ENCODE results near the gene CTNNA3. TPM values are rescaled to one million over a fixed set of nuclear protein-coding genes. Genes with fewer than 3 reads are reported as not detected.
A peak's percentile ranks its signal among the peaks of the same experiment; 100 is the strongest.
"Not testable (repeated sequence)": the region's sequence is repeated elsewhere in the genome, so short reads cannot be mapped to it uniquely, and the experiment has no call there.

CTNNA3 gene
- total RNA-seq, 6 experiments from 2014 or later, result 0.19 to 3.6 (median 1.2) TPM

DNA sequence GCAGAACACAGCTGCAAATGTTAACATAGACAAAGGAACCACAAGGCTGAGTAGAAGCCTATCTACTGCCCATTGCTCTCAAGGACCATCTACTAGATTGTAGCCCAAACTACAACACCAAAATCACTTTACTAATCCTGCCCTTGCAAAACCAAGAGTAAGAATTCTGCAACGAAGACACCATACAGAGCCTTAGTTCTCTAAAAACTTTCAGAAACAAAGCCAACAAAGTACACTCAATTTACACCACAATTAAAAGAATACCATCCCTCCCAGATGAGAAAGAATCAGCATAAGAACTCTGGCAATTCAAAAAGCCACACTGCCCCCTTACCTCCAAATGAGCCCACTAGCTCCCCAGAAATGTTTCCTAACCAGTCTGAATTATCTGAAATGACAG lies 294.3 kb downstream of the CTNNA3 start:
- ATAC-seq (no peak), DNase-seq (no peak)
- intact Hi-C loops (cut with DNase I), result no loop called here
- H3K4me3 ChIP-seq, result no peak overlapping the region
- no peak for TF ChIP-seq POLR2A (IDR thresholded peaks at IDR 0.05)
- TF ChIP-seq, protein P1, sequence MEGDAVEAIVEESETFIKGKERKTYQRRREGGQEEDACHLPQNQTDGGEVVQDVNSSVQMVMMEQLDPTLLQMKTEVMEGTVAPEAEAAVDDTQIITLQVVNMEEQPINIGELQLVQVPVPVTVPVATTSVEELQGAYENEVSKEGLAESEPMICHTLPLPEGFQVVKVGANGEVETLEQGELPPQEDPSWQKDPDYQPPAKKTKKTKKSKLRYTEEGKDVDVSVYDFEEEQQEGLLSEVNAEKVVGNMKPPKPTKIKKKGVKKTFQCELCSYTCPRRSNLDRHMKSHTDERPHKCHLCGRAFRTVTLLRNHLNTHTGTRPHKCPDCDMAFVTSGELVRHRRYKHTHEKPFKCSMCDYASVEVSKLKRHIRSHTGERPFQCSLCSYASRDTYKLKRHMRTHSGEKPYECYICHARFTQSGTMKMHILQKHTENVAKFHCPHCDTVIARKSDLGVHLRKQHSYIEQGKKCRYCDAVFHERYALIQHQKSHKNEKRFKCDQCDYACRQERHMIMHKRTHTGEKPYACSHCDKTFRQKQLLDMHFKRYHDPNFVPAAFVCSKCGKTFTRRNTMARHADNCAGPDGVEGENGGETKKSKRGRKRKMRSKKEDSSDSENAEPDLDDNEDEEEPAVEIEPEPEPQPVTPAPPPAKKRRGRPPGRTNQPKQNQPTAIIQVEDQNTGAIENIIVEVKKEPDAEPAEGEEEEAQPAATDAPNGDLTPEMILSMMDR (IDR thresholded peaks at IDR 0.05), result no peak
- H3K36me3 ChIP-seq, result no peaks in the 10 kb centered on the region
- no peaks in the 10 kb centered on the region for H3K9me3 ChIP-seq
- no peak overlapping the region for H3K27ac ChIP-seq
- H3K4me1 ChIP-seq, result no peaks in the 10 kb centered on the region
- no peaks in the 10 kb centered on the region for H3K27me3 ChIP-seq
- 10% methylated on average over 1 of the region's 1 CpG for WGBS (ENCODE audit: insufficient coverage, low coverage, low lambda C conversion rate, missing lambda C conversion rate)

DNA sequence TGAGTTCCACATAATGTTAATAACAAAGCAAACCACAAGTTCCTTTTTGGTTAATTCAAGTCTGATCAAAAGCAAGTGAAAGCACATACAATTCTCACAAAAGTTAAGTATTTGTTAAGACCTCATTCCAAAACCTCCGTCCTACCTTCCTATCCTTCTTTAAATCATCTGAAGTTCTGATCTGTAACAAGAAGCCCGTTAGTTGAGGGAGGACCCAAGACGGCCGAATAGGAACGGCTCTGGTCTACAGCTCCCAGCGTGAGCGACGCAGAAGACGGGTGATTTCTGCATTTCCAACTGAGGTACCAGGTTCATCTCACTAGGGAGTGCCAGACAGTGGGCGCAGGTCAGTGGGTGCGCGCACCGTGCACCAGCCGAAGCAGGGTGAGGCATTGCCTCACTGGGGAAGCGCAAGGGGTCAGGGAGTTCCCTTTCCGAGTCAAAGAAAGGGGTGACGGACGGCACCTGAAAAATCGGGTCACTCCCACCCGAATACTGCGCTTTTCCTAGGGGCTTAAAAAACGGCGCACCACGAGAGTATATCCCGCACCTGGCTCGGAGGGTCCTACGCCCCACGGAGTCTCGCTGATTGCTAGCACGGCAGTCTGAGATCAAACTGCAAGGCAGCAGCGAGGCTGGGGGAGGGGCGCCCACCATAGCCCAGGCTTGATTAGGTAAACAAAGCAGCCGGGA lies 309.0 kb downstream of the CTNNA3 start:
- H3K27ac ChIP-seq; ATAC-seq; H3K36me3 ChIP-seq; intact Hi-C loops (cut with DNase I); H3K27me3 ChIP-seq; DNase-seq; H3K9me3 ChIP-seq; H3K4me1 ChIP-seq: not testable (repeated sequence)
- peak overlapping the region in 2 of 3 donors; percentile 25 to 38 for H3K4me3 ChIP-seq
- 13% methylated on average over 25 of the region's 33 CpGs for WGBS (ENCODE audit: insufficient coverage, low coverage, low lambda C conversion rate, missing lambda C conversion rate)

DNA sequence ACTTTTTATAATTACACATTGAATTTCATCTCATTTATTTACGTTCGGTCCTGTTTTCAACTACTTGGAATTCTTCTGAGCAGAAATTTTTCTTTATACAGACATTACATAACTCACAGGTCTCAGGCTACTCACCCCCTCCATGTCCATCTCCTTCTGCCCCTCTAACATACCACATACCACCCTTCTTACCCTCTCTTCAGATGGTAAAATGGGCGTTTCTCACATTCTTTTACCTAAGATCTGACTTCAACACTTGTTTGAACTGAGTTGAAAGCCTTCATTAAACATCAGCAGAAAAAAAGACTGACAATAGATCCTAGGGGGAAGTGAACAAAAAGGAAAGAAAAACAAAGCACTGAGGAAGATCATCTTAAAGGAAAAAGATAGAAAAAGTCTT lies 309.7 kb downstream of the CTNNA3 start:
- TF ChIP-seq POLR2A (IDR thresholded peaks at IDR 0.05), result no peak
- DNase-seq (no peak), ATAC-seq (no peak)

DNA sequence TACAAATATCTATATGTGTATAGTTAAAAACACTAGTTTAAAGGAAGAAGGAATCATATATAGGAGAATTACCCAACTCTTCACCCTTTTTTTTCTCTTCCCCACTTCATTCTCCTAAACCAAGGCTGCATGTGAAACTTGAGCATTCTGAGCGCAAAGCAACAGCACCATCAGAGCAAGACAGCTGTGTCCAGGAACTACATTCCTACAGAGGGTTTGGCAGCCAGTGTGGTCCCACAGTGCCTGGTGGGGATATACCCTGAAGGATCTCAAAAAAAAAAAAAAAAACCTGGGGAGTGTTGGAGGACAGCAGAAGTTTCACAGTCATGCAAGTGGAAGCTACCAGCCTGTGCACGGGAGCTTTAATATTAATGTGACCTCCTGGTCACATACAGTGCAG lies 310.4 kb downstream of the CTNNA3 start:
- intact Hi-C loops (cut with DNase I), result no loop called here

More for the DNA sequence above, 309.7 kb downstream of the CTNNA3 start:
- 82% methylated on average over 3 of the region's 3 CpGs for WGBS (ENCODE audit: insufficient coverage, low coverage, low lambda C conversion rate, missing lambda C conversion rate)
- intact Hi-C loops (cut with DNase I), result no loop called here
- H3K9me3 ChIP-seq, result no peaks in the 10 kb centered on the region
- no peaks in the 10 kb centered on the region for H3K36me3 ChIP-seq
- no peaks in the 10 kb centered on the region for H3K4me1 ChIP-seq
- H3K27me3 ChIP-seq, result no peaks in the 10 kb centered on the region
- no peak overlapping the region for H3K27ac ChIP-seq
- H3K4me3 ChIP-seq, result peak overlapping the region in 1 of 3 donors; percentile 25

DNA sequence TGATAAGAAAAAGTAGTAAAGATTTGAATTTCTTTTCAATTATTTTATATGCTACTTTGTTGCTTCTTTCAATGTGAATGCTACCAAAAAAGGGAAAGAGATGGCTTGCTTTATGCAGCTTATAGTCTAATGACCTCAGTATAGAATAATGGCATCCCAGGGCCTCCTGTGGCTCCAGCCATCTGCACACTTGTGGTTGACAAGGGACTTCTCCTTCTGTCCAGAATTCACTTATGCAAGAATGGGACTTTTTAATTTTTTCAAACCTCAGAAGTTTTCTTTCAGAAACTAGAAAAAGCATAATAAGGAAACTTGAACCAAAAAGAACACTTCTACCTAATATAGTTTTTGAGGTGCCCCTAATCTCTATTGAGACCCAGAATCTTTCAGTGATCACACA lies 310.9 kb downstream of the CTNNA3 start:
- H3K36me3 ChIP-seq, result no peaks in the 10 kb centered on the region
- no peak for DNase-seq
- H3K4me1 ChIP-seq, result no peaks in the 10 kb centered on the region
- TF ChIP-seq, protein P1 (IDR thresholded peaks at IDR 0.05), result no peak
- no peak for TF ChIP-seq POLR2A (IDR thresholded peaks at IDR 0.05)
- no peak for ATAC-seq
- no peak overlapping the region for H3K4me3 ChIP-seq
- no peak overlapping the region for H3K27ac ChIP-seq
- no peaks in the 10 kb centered on the region for H3K27me3 ChIP-seq
- intact Hi-C loops (cut with DNase I), result no loop called here
- no peaks in the 10 kb centered on the region for H3K9me3 ChIP-seq

More for the DNA sequence above, 310.4 kb downstream of the CTNNA3 start:
- ATAC-seq, result no peak
- WGBS (ENCODE audit: insufficient coverage, low coverage, low lambda C conversion rate, missing lambda C conversion rate), result 78% methylated on average over 2 of the region's 2 CpGs
- no peaks in the 10 kb centered on the region for H3K9me3 ChIP-seq
- TF ChIP-seq POLR2A (IDR thresholded peaks at IDR 0.05), result no peak
- TF ChIP-seq, protein P1 (IDR thresholded peaks at IDR 0.05), result no peak
- no peaks in the 10 kb centered on the region for H3K27me3 ChIP-seq
- H3K27ac ChIP-seq, result no peak overlapping the region
- DNase-seq, result no peak
- no peaks in the 10 kb centered on the region for H3K4me1 ChIP-seq
- no peak overlapping the region for H3K4me3 ChIP-seq
- no peaks in the 10 kb centered on the region for H3K36me3 ChIP-seq

Data from right lobe of liver (tissue), 6 donors.